ENCODE data around the gene CISD3. TPM values are rescaled to one million over a fixed set of nuclear protein-coding genes. Genes with fewer than 3 reads are reported as not detected.

CISD3 gene
- total and polyA plus RNA-seq, 2 experiments from 2014 or later = 0.94 to 8.9 TPM

DNA sequence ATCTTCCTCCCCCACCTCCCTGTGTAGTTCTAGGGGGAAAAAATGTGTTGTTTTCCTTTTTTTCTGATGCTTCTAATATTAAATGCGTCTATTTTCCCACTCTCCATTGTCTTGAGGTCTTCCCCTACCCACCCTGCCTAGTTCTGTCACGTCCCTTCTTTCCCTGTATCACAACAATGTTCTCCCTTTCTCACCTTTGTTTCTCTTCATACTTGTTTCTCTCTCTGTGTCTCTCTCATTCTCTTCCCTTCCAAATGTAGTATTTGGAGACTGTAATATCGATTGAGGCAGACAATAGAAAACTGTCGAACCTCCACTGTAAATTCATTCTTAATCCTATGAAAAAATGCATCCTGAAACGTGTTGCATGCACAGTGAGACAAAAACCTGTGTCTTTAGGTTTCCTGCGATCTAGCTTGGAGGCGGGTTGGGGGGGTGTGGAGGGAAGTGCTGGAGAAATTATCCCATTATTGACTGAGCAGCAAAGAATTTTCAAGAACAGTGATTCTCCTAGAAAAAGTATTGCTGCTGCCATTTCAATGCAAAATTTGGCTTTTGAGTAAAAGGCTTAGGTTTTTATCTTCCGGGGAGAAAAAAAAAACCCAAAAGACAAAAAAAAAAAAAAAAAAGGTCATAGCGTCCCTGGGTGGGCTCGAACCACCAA is 21.1 kb downstream of the CISD3 start (continued):
- TF ChIP-seq, protein P1, sequence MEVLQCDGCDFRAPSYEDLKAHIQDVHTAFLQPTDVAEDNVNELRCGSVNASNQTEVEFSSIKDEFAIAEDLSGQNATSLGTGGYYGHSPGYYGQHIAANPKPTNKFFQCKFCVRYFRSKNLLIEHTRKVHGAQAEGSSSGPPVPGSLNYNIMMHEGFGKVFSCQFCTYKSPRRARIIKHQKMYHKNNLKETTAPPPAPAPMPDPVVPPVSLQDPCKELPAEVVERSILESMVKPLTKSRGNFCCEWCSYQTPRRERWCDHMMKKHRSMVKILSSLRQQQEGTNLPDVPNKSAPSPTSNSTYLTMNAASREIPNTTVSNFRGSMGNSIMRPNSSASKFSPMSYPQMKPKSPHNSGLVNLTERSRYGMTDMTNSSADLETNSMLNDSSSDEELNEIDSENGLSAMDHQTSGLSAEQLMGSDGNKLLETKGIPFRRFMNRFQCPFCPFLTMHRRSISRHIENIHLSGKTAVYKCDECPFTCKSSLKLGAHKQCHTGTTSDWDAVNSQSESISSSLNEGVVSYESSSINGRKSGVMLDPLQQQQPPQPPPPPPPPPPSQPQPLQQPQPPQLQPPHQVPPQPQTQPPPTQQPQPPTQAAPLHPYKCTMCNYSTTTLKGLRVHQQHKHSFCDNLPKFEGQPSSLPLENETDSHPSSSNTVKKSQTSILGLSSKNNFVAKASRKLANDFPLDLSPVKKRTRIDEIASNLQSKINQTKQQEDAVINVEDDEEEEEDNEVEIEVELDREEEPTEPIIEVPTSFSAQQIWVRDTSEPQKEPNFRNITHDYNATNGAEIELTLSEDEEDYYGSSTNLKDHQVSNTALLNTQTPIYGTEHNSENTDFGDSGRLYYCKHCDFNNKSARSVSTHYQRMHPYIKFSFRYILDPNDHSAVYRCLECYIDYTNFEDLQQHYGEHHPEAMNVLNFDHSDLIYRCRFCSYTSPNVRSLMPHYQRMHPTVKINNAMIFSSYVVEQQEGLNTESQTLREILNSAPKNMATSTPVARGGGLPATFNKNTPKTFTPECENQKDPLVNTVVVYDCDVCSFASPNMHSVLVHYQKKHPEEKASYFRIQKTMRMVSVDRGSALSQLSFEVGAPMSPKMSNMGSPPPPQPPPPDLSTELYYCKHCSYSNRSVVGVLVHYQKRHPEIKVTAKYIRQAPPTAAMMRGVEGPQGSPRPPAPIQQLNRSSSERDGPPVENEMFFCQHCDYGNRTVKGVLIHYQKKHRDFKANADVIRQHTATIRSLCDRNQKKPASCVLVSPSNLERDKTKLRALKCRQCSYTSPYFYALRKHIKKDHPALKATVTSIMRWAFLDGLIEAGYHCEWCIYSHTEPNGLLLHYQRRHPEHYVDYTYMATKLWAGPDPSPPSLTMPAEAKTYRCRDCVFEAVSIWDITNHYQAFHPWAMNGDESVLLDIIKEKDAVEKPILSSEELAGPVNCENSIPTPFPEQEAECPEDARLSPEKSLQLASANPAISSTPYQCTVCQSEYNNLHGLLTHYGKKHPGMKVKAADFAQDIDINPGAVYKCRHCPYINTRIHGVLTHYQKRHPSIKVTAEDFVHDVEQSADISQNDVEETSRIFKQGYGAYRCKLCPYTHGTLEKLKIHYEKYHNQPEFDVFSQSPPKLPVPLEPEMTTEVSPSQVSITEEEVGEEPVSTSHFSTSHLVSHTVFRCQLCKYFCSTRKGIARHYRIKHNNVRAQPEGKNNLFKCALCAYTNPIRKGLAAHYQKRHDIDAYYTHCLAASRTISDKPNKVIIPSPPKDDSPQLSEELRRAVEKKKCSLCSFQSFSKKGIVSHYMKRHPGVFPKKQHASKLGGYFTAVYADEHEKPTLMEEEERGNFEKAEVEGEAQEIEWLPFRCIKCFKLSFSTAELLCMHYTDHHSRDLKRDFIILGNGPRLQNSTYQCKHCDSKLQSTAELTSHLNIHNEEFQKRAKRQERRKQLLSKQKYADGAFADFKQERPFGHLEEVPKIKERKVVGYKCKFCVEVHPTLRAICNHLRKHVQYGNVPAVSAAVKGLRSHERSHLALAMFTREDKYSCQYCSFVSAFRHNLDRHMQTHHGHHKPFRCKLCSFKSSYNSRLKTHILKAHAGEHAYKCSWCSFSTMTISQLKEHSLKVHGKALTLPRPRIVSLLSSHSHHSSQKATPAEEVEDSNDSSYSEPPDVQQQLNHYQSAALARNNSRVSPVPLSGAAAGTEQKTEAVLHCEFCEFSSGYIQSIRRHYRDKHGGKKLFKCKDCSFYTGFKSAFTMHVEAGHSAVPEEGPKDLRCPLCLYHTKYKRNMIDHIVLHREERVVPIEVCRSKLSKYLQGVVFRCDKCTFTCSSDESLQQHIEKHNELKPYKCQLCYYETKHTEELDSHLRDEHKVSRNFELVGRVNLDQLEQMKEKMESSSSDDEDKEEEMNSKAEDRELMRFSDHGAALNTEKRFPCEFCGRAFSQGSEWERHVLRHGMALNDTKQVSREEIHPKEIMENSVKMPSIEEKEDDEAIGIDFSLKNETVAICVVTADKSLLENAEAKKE (CRISPR knock-in tag; IDR thresholded peaks at IDR 0.05) = no peak
- TF ChIP-seq EZH2phosphoT487 (IDR thresholded peaks at IDR 0.05; ENCODE audit: unreplicated experiment) (no peak), NANOG (IDR thresholded peaks at IDR 0.05; ENCODE audit: borderline replicate concordance) (no peak), ZNF331 (CRISPR knock-in tag; IDR thresholded peaks at IDR 0.05; ENCODE audit: low read depth) (no peak), EZH2 (IDR thresholded peaks at IDR 0.05; ENCODE audit: low read depth, unreplicated experiment) (no peak), ZNF114 (CRISPR knock-in tag; IDR thresholded peaks at IDR 0.05) (no peak), CREB1 (CRISPR knock-in tag; IDR thresholded peaks at IDR 0.05; ENCODE audit: low read depth) (no peak), CTCF (conservative IDR thresholded peaks at IDR 0.05; ENCODE audit: low read depth in 2 of 2) (no peak)
